Stimulated activated CD8-positive, alpha-beta memory T cell treated with anti-CD3 and anti-CD28 coated beads, Interleukin-4, amount 100 ng/mL, for 24 hours (primary cell): ENCODE data around the gene RALB.
"Not testable (repeated sequence)": the region's sequence is repeated elsewhere in the genome, so short reads cannot be mapped to it uniquely, and the experiment has no call there.

Experiments used
- DNase-seq: peaks from one replicate; pipeline ENCODE4 v3.0.0-alpha.2; 2020; ENCODE audit warnings: low read depth

Gene RALB

GRCh38 chr2:120224735-120225548, 27.7 kb upstream of the RALB start:
- DNase-seq, result no peak

- DNase-seq, result no peak
These were observed 27.0 kb upstream of the RALB start for GRCh38 chr2:120225549-120226065.

GRCh38 chr2:120226316-120226715, 26.3 kb upstream of the RALB start:
- DNase-seq, result no peak

GRCh38 chr2:120227111-120227991, 25.3 kb upstream of the RALB start:
- DNase-seq, result no peak

- no peak for DNase-seq
These were observed 24.1 kb upstream of the RALB start for GRCh38 chr2:120228503-120228902.

GRCh38 chr2:120229341-120229740, 23.3 kb upstream of the RALB start:
- no peak for DNase-seq

- no peak for DNase-seq
These were observed 21.9 kb upstream of the RALB start for GRCh38 chr2:120230515-120231471.

GRCh38 chr2:120231564-120231973, 21.1 kb upstream of the RALB start:
- DNase-seq, result peak; percentile 14

GRCh38 chr2:120231974-120232635, 20.5 kb upstream of the RALB start:
- peak; percentile 44 for DNase-seq

- no peak for DNase-seq
These were observed 19.4 kb upstream of the RALB start for GRCh38 chr2:120233292-120233691.

GRCh38 chr2:120235158-120235557, 17.5 kb upstream of the RALB start:
- not testable (repeated sequence) for DNase-seq

GRCh38 chr2:120235681-120236080, 17.0 kb upstream of the RALB start:
- no peak for DNase-seq

- DNase-seq, result no peak
These were observed 16.3 kb upstream of the RALB start for GRCh38 chr2:120236316-120236715.

GRCh38 chr2:120236791-120237190, 15.9 kb upstream of the RALB start:
- DNase-seq, result no peak

- no peak for DNase-seq
These were observed 15.2 kb upstream of the RALB start for GRCh38 chr2:120237491-120237902.

GRCh38 chr2:120238728-120239487, 13.7 kb upstream of the RALB start:
- no peak for DNase-seq

- DNase-seq, result no peak
These were observed 13.0 kb upstream of the RALB start for GRCh38 chr2:120239488-120240287.

GRCh38 chr2:120240901-120241429, 11.7 kb upstream of the RALB start:
- DNase-seq, result no peak

GRCh38 chr2:120241684-120242083, 11.0 kb upstream of the RALB start:
- DNase-seq, result no peak
